HG03103 (cell line): Measurements from ENCODE around the gene BCKDHB.
A peak's percentile ranks its signal among the peaks of the same experiment; 100 is the strongest.
"Not testable (repeated sequence)": the region's sequence is repeated elsewhere in the genome, so short reads cannot be mapped to it uniquely, and the experiment has no call there.

Experiments used
- ATAC-seq: cut with Tn5 transposase; IDR thresholded peaks from one replicate; pipeline ENCODE4 v1.9.1; 2021; ENCODE audit warnings: low read depth; ENCODE audit not compliant: unreplicated experiment

Gene BCKDHB

DNA sequence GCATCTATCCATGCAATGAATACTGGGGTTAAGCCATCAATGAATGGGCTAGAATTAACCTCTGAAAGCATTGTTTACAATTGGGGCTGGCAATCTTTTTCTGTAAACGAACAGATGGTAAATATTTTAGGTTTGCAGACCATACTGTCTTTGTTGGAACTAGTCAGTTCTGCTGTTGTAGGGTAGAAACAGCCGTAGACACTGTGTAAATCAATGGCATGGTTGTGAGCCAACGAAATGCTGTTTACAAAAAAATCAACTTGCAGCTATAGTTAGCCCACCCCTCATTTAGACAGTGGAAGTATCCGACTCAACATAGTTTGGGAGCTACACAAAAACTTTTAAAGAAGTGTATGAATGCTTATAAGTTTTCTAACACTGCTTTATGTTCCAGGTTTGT is 91.5 kb downstream of the BCKDHB start:
- no peak for ATAC-seq

DNA sequence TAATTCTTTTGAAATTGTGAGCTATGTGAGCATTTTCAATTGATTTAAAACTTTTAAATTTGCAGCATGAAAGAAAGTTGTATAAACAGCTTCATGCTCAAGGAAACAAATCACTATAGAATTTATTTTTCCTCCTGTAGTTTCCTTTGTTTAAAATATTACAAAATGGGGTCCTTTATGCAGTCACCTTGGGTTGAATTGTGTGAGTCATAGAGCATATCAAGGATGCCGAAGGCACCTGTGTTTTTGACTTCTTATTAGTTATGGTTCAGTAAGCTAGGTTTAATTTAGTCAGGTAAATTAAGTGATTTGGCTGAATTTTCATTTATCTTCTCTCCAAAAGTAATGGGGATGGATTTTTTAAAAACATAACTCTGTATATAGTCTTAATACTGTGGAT is 96.8 kb downstream of the BCKDHB start:
- no peak for ATAC-seq

DNA sequence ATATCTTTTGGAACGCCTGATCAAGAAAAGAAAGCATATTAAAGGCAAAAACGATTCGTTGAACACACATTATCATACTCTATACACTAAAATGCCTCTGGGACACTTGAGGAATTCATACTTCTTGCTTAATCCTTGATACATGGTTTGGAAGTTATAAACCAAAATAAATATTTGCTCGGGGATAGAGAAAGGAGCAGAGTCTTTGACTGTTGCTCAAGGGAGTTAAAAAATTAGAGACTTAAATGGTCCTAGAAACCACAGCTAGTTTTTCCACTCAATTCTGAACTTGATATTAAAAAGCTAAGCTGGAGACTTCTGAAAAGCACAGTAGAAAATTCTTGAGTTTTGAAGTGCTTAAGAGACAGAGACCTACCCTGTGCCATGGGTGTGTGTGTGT is 98.9 kb downstream of the BCKDHB start:
- ATAC-seq = no peak

GRCh38 chr6:80206758-80207157 is 100.3 kb downstream of the BCKDHB start:
- ATAC-seq = no peak

- no peak for ATAC-seq
Measured at GRCh38 chr6:80209430-80209829, 103.0 kb downstream of the BCKDHB start.

GRCh38 chr6:80210618-80211017 is 104.1 kb downstream of the BCKDHB start:
- no peak for ATAC-seq

DNA sequence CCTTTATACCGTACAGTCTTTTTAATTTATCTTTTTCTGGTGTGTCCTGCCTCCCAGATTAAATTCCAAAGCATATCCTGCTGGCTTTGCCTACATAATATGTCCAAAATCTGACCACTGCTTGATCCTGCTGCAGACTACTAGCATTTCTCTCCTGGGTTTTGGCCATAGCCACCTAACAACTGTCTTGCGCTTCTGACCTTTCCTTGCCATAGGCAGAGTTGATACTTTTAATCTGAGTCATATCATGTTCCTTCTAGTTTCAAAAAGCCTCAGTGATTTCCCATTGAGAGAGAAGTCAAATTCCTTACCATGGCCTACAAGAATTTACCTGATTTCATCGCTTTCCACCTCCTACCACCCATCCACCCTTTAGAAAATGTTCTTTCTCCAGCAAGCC is 104.8 kb downstream of the BCKDHB start:
- no peak for ATAC-seq

- ATAC-seq = not testable (repeated sequence)
Measured at GRCh38 chr6:80211890-80212289, 105.4 kb downstream of the BCKDHB start.

- peak; percentile 93 for ATAC-seq
Measured at GRCh38 chr6:80214436-80215022, 108.1 kb downstream of the BCKDHB start.

DNA sequence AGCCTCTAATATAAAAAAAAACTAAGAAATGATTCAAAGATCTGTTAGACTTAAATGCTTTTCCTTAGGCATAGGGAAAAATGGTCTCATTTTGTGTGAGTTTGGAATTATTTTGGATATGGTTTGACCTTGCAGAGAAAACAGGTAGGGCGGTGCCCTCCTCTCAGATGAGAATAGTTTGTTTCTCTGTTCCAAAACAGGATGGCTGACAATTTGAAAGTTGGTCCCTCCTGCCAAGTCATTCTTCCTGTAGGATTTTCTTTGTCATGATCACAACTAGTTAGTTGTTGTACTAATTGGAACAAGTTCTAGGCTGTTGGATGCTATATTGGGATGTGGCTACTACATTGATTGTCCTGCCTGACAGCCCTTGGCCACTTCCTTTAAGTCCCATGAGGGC is 108.6 kb downstream of the BCKDHB start:
- no peak for ATAC-seq

DNA sequence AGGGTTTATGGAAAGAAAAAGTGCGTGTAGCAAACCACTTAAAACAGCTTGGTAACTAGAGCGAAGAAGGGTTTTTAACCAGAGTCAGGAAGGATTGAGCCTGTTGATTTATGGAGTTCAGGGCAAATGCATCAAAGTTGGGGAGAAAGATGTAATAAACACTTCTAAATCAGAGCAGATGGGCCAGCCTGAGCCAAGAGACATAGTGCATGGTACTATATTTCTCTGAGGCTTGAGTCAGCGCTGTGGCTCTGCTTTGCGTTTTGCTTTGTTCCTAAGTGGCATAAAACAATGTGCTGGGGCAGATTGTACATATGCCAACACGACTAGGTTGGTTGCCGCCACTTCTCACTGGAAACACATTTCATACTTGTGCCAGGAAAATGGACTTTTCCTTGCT is 111.3 kb downstream of the BCKDHB start:
- ATAC-seq = no peak

GRCh38 chr6:80223743-80224212 is 117.3 kb downstream of the BCKDHB start:
- no peak for ATAC-seq

GRCh38 chr6:80226151-80226550 is 119.7 kb downstream of the BCKDHB start:
- ATAC-seq = no peak

- ATAC-seq = no peak
Measured at GRCh38 chr6:80226699-80227098, 120.2 kb downstream of the BCKDHB start.

- no peak for ATAC-seq
Measured at GRCh38 chr6:80227545-80228105, 121.2 kb downstream of the BCKDHB start.

GRCh38 chr6:80233262-80233661 is 126.8 kb downstream of the BCKDHB start:
- ATAC-seq = no peak

DNA sequence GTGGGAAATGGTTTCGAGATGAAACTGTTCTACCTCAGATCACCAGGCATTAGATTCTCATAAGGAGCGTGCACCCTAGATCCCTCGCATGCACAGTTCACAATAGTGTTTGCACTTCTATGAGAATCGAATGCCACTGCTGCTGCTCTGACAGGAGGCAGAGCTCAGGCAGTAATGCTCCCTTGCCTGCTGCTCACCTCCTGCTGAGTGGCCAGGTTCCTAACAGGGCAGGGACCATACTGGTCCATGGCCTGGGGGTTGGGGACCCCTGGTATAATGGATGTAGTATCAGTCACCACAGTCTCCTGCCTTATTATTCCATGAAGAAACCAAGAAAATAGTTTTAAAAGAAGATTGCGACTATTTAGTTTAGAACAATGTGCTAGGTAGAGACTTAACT is 127.5 kb downstream of the BCKDHB start:
- no peak for ATAC-seq

- no peak for ATAC-seq
Measured at GRCh38 chr6:80234401-80234800, 127.9 kb downstream of the BCKDHB start.

GRCh38 chr6:80234908-80235307 is 128.4 kb downstream of the BCKDHB start:
- ATAC-seq = no peak

DNA sequence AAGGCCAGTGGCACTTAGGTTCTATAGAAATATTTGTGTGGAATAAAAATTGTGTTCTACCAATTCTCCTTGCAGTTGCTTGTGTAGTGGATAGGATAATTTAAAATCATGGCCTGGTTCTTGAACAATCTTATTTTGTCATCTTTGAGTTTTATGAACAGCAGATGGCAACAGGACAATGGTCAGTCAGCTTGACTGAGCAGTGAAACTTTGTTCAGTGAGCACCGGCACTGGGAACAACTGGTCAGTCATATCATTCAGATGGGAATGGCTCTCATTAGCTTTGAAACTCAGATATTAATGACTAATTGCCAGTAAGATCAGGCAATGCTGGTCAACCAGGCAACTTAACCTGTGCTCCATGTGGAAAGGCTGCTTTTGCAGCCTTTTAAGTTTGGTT is 129.2 kb downstream of the BCKDHB start:
- no peak for ATAC-seq

- not testable (repeated sequence) for ATAC-seq
Measured at GRCh38 chr6:80238754-80239153, 132.3 kb downstream of the BCKDHB start.

- ATAC-seq = no peak
Measured at GRCh38 chr6:80245043-80245442, 138.6 kb downstream of the BCKDHB start.

- no peak for ATAC-seq
Measured at GRCh38 chr6:80249897-80250296, 143.4 kb downstream of the BCKDHB start.
